GM12878 (cell line): ENCODE measurements around the gene CCDC85B. TPM values are rescaled to one million over a fixed set of nuclear protein-coding genes. Genes with fewer than 3 reads are reported as not detected.

Experiments
- ATAC-seq: fragments of 200-7000 bp; cut with Tn5 transposase; 3 replicates; pipeline ENCODE4 v1.9.1; 2020; ENCODE audit warnings: mild to moderate bottlenecking, moderate library complexity
- BruUV-seq: library from RNA; stranded (reverse); fragments of 400-500 nt; replicated peaks from 2 replicates; lab custom pipeline; 2021; lab: Mats Ljungman, UMichigan
- CTCF ChIA-PET: fragments of 300-600 bp; sonication (Branson Sonifier 250); formaldehyde crosslinking; extraction: SDS; loops from one replicate; lab custom pipeline; 2021; ENCODE audit warnings: inconsistent platforms; lab: Yijun Ruan, JAX
- POLR2A ChIA-PET: fragments of 350-600 bp; formaldehyde crosslinking; extraction: SDS; loops from one replicate; lab custom pipeline; 2021; ENCODE audit warnings: inconsistent platforms; lab: Charles Lee
- RAD21 ChIA-PET: fragments of 300-600 bp; sonication (Branson Sonifier 250); formaldehyde crosslinking; loops from one replicate; lab custom pipeline; 2023; ENCODE audit warnings: antibody characterized with exemption; ENCODE audit not compliant: unreplicated experiment; lab: Charles Lee
- SMC1A ChIA-PET: fragments of 300-600 bp; sonication (Branson Sonifier 250); formaldehyde crosslinking; loops from one replicate; lab custom pipeline; 2023; ENCODE audit not compliant: unreplicated experiment, uncharacterized antibody; lab: Charles Lee
- DNase-seq: peaks from one replicate; pipeline ENCODE4 v3.0.0-alpha.2; 2011; ENCODE audit warnings: low read depth, low spot score
- FAIRE-seq: peaks from 3 replicates; lab custom pipeline; 2011; peaks lifted over from hg19 to GRCh38; lab: Jason Lieb, UNC
- H2AFZ ChIP-seq: 2 replicates; pipeline ENCODE4 v1.6.0; 2011; ENCODE audit warnings: low read depth, low read length, control low read depth; ENCODE audit not compliant: control insufficient read depth
- H3K27ac ChIP-seq: 2 replicates; pipeline ENCODE4 v1.5.1; 2011; ENCODE audit warnings: control low read depth; ENCODE audit not compliant: control insufficient read depth, insufficient read depth
- H3K27me3 ChIP-seq, 2 experiments: replicated peaks in 1 of 2; 2 replicates each; pipeline versions ENCODE4 v1.6.0 to v1.6.1; 2011; ENCODE audit warnings: low read length in 1 of 2; ENCODE audit not compliant: control insufficient read depth in 2 of 2, insufficient read depth in 2 of 2
- H3K36me3 ChIP-seq, 2 experiments: 2 replicates each; pipeline ENCODE4 v1.5.1; 2011; ENCODE audit warnings: low read length in 1 of 2; ENCODE audit not compliant: control insufficient read depth in 2 of 2, insufficient read depth in 2 of 2
- H3K4me1 ChIP-seq: 2 replicates; pipeline ENCODE4 v1.6.1; 2011; ENCODE audit warnings: mild to moderate bottlenecking, low read length, moderate library complexity, mixed read lengths; ENCODE audit not compliant: control insufficient read depth, insufficient read depth
- H3K4me2 ChIP-seq: 2 replicates; pipeline ENCODE4 v1.6.0; 2011; ENCODE audit warnings: control low read depth; ENCODE audit not compliant: control insufficient read depth, insufficient read depth
- H3K4me3 ChIP-seq: fragments of 200-600 bp; sonication (generic); 2 replicates; pipeline ENCODE4 v1.5.1; 2016
- H3K79me2 ChIP-seq: 2 replicates; pipeline ENCODE4 v1.6.0; 2011; ENCODE audit warnings: low read length; ENCODE audit not compliant: control insufficient read depth, insufficient read depth
- H3K9ac ChIP-seq: 2 replicates; pipeline ENCODE4 v1.8.0; 2011; ENCODE audit warnings: low read length, control low read depth, mixed read lengths; ENCODE audit not compliant: control insufficient read depth, insufficient read depth
- H3K9me3 ChIP-seq: replicated peaks from 3 replicates; pipeline ENCODE4 v1.5.1; 2011; ENCODE audit warnings: mild to moderate bottlenecking, low read length; ENCODE audit not compliant: control insufficient read depth, insufficient read depth
- H4K20me1 ChIP-seq: 2 replicates; pipeline ENCODE4 v1.6.0; 2011; ENCODE audit not compliant: control insufficient read depth, insufficient read depth
- BCL3 ChIP-seq: IDR thresholded peaks from 2 replicates; pipeline ENCODE4 v1.6.1; 2011; ENCODE audit warnings: borderline replicate concordance, low read depth, mild to moderate bottlenecking, moderate library complexity, low read length; ENCODE audit not compliant: insufficient read depth, poor library complexity, severe bottlenecking
- CBFB ChIP-seq: IDR thresholded peaks from 2 replicates; pipeline ENCODE4 v1.6.1; 2016; ENCODE audit warnings: antibody characterized with exemption, low read depth
- MEF2A ChIP-seq: IDR thresholded peaks from 2 replicates; pipeline ENCODE4 v1.6.1; 2011; ENCODE audit warnings: low read depth, mild to moderate bottlenecking, low read length, moderate library complexity; ENCODE audit not compliant: insufficient read depth
- POLR2A ChIP-seq: IDR thresholded peaks from 2 replicates; pipeline ENCODE4 v1.6.1; 2011; ENCODE audit warnings: low read depth, mild to moderate bottlenecking, low read length
- SMAD1 ChIP-seq: fragments of 450-650 bp; IDR thresholded peaks from 2 replicates; pipeline ENCODE4 v1.6.1; 2018; ENCODE audit warnings: mild to moderate bottlenecking, low read depth; ENCODE audit not compliant: partially characterized antibody
- WGBS: methylation state at CpG from one replicate; pipeline ENCODE4 v1.1.6; 2016; ENCODE audit warnings: low lambda C conversion rate; ENCODE audit not compliant: insufficient replicate concordance, insufficient coverage; ENCODE audit errors: missing lambda C conversion rate; 5-methylcytosine and 5-hydroxymethylcytosine counted together
- in situ Hi-C: fragments of 300-500 bp; cut with MboI; formaldehyde crosslinking; loops from 9 replicates; pipeline ENCODE4 v1.14.3; 2018; ENCODE audit warnings: mixed read lengths
- intact Hi-C: fragments of 100-400 bp; cut with micrococcal nuclease; formaldehyde crosslinking; loops from one replicate; pipeline ENCODE4 v1.14.2; 2022; ENCODE audit not compliant: unreplicated experiment
- polyA plus RNA-seq, 11 experiments: library from polyadenylated mRNA; depleted of rRNA in 4 of 11; unstranded in 6 of 11; stranded (reverse) in 5 of 11; fragments of >200 nt; fragmentation: Nextera tagmentation in 4 of 11; fragmentation: Illumina TruSeq in 1 of 11; extraction: Ambion mirVana in 4 of 11; extraction: Trizol in 1 of 11; gene quantifications; 1 replicate in 1 of 11; 2 replicates in 10 of 11; pipeline versions ENCODE4 v1.2.1 to v1.2.3, GENCODE V29; 2011 to 2016; ENCODE audit warnings: inconsistent platforms in 2 of 11, missing spikeins in 2 of 11, low read depth in 1 of 11
- total RNA-seq, 4 experiments: library from RNA; depleted of rRNA in 3 of 4; stranded (reverse); fragments of >200 nt in 3 of 4; fragmentation: Illumina TruSeq in 1 of 4; extraction: Trizol in 1 of 4; gene quantifications; 2 replicates each; pipeline versions ENCODE4 v1.2.1 to v1.2.3, GENCODE V29; 2013 to 2021
- TF ChIP-seq, protein P1 (sequence below): fragments of 450-650 bp; IDR thresholded peaks from 2 replicates; pipeline ENCODE4 v1.6.1; 2017; ENCODE audit warnings: mild to moderate bottlenecking, moderate library complexity

CCDC85B gene
- total and polyA plus RNA-seq, 10 of the 15 experiments (the other 5 are each of a cell fraction or from before 2014, with no cell fraction given), result 0.32 to 114 (median 49.5) TPM

- peak; percentile 11 for TF ChIP-seq BCL3
These were observed 20.7 kb upstream of the CCDC85B start (continued) for GRCh38 chr11:65869643-65870306.

DNA sequence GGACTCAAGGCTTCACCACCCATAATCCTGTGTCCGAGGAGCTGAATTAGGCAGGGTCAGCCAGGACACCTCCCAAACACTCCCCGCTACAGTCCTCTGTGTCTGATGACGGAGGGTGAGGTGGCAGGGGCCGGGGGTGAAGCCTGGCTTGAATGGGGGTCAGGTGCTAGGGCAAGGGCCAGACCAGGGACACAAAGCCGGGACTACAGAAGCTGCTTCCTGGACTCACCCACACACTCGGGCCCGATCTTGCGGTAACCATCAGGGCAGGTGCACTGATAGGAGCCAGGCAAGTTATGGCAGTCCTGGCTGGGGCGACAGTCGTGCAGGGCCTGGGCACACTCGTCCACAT is 20.2 kb upstream of the CCDC85B start:
- RAD21 ChIA-PET, result interaction anchor here (1.0 kb wide), 1 partner anchor 18 kb away, joined by 3 read pairs; the partner anchor contains the start of gene FIBP
- FAIRE-seq, result no peak

More for the DNA sequence above, 20.2 kb upstream of the CCDC85B start:
- no peak for ATAC-seq
- WGBS, result 44% methylated on average over 8 of the region's 11 CpGs
- no peak overlapping the region for H2AFZ ChIP-seq
- H3K79me2 ChIP-seq, result no peaks in the 10 kb centered on the region
- in situ Hi-C loops, result loop anchor here (25.0 kb wide), 1 partner anchor 1633 kb away; the partner anchor contains the start of genes DNAJC4, FKBP2, NUDT22 and PPP1R14B
- POLR2A ChIA-PET, result interaction anchor here (0.6 to 4.5 kb wide), 2 partner anchors 10 to 17 kb away, joined by 3 to 44 read pairs; partner anchors contain the start of gene MUS81
- no peaks in the 10 kb centered on the region for H3K27me3 ChIP-seq
- no peaks in the 10 kb centered on the region for H3K9me3 ChIP-seq
- BruUV-seq, result no TSS peak
- TF ChIP-seq MEF2A, result no peak
- TF ChIP-seq, protein P1, sequence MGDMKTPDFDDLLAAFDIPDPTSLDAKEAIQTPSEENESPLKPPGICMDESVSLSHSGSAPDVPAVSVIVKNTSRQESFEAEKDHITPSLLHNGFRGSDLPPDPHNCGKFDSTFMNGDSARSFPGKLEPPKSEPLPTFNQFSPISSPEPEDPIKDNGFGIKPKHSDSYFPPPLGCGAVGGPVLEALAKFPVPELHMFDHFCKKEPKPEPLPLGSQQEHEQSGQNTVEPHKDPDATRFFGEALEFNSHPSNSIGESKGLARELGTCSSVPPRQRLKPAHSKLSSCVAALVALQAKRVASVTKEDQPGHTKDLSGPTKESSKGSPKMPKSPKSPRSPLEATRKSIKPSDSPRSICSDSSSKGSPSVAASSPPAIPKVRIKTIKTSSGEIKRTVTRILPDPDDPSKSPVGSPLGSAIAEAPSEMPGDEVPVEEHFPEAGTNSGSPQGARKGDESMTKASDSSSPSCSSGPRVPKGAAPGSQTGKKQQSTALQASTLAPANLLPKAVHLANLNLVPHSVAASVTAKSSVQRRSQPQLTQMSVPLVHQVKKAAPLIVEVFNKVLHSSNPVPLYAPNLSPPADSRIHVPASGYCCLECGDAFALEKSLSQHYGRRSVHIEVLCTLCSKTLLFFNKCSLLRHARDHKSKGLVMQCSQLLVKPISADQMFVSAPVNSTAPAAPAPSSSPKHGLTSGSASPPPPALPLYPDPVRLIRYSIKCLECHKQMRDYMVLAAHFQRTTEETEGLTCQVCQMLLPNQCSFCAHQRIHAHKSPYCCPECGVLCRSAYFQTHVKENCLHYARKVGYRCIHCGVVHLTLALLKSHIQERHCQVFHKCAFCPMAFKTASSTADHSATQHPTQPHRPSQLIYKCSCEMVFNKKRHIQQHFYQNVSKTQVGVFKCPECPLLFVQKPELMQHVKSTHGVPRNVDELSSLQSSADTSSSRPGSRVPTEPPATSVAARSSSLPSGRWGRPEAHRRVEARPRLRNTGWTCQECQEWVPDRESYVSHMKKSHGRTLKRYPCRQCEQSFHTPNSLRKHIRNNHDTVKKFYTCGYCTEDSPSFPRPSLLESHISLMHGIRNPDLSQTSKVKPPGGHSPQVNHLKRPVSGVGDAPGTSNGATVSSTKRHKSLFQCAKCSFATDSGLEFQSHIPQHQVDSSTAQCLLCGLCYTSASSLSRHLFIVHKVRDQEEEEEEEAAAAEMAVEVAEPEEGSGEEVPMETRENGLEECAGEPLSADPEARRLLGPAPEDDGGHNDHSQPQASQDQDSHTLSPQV, result no peak
- TF ChIP-seq SMAD1, result no peak
- TF ChIP-seq CBFB, result 0 out of 2 replicates have a peak, but pooled peaks have one; percentile 12
- peak; percentile 73; the same call in 1 of the 2 replicates for TF ChIP-seq POLR2A
- TF ChIP-seq, all 136 proteins: peak for 2
- Histone ChIP-seq H3K9ac (no peak overlapping the region), H3K4me3 (no peak overlapping the region), H3K27ac (no peak overlapping the region), H3K4me1 (peaks cover 11% of the 10 kb centered on the region), H3K4me2 (no peak overlapping the region), H4K20me1 (no peaks in the 10 kb centered on the region), H3K36me3 (peaks cover 8 to 14% of the 10 kb centered on the region in 2 experiments)
- SMC1A ChIA-PET, result interaction anchor here (2.3 kb wide), 1 partner anchor 10 kb away, joined by 7 read pairs; the partner anchor contains the start of gene MUS81
- no peak for DNase-seq
- intact Hi-C loops, result no loop called here
- CTCF ChIA-PET, result interaction anchor here (1.1 to 4.5 kb wide), 4 partner anchors 10 to 90 kb away, joined by 3 to 41 read pairs (median 15); partner anchors contain the start of genes CCDC85B, CFL1 and MUS81
